ENCODE measurements around the gene ZNF518A.

ZNF518A gene

DNA sequence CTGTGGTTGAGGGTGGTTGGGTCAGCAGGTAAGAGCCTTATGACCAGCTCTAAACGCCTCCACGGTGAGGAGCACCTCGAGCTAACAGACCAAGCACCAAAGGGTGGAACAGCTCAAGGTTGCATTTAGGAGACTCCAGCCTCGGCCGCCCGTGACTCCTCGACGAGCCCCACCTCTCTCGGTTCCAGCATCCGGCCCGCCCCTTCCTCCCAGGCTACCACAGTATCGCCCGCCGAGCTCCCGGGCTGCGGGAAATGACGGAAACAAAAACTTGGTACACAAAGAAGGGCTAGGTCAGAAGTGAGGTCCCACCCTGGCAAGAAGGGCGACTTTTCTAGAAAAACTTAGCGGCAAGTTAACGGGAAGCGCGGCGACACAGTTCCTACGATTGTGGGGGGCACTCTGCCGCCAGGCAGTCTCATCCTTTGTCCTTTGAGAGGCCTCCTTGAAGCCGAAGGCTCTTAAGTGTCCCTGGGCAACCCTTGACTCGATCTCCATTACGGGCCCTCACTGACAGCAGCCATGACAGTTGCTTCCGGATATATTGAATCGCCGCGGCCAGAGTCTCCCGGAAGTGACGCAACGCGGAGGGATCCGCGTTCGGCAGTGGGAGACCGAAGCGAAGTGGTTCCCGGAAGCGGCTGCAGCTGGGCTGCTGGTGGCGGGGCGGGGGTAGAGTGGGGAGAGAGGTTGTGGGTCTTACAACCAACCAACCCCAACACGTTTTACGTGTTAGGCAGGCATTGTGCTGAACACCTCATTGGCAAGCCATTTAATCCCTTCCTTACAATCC, 40.2 kb upstream of the ZNF518A start (continued):
- TF ChIP-seq, protein P1, sequence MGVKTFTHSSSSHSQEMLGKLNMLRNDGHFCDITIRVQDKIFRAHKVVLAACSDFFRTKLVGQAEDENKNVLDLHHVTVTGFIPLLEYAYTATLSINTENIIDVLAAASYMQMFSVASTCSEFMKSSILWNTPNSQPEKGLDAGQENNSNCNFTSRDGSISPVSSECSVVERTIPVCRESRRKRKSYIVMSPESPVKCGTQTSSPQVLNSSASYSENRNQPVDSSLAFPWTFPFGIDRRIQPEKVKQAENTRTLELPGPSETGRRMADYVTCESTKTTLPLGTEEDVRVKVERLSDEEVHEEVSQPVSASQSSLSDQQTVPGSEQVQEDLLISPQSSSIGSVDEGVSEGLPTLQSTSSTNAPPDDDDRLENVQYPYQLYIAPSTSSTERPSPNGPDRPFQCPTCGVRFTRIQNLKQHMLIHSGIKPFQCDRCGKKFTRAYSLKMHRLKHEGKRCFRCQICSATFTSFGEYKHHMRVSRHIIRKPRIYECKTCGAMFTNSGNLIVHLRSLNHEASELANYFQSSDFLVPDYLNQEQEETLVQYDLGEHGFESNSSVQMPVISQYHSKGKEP (tag by site-specific recombination; IDR thresholded peaks at IDR 0.05): no peak; the same call in 1 of the 2 replicates
- TF ChIP-seq GLI2 (tag by site-specific recombination; IDR thresholded peaks at IDR 0.05; ENCODE audit: borderline replicate concordance, low read depth) (peak; percentile 18; the same call in 1 of the 2 replicates), ZSCAN23 (tag by site-specific recombination; IDR thresholded peaks at IDR 0.05) (peak; percentile 61; the same call in 1 of the 2 replicates), ZNF404 (tag by site-specific recombination; IDR thresholded peaks at IDR 0.05) (no peak), ZNF548 (tag by site-specific recombination; IDR thresholded peaks at IDR 0.05) (no peak), ZNF354C (tag by site-specific recombination; IDR thresholded peaks at IDR 0.05; ENCODE audit: borderline replicate concordance, low read depth) (no peak), ZNF202 (tag by site-specific recombination; IDR thresholded peaks at IDR 0.05; ENCODE audit: borderline replicate concordance) (no peak), ZBTB1 (tag by site-specific recombination; IDR thresholded peaks at IDR 0.05) (no peak), KLF1 (tag by site-specific recombination; IDR thresholded peaks at IDR 0.05) (peak; percentile 78; the same call in 1 of the 2 replicates), TCF7L2 (IDR thresholded peaks at IDR 0.05; ENCODE audit: borderline replicate concordance, low read depth, low read length) (no peak; the same call in 1 of the 2 replicates), IKZF3 (tag by site-specific recombination; IDR thresholded peaks at IDR 0.05) (no peak), ZNF214 (tag by site-specific recombination; IDR thresholded peaks at IDR 0.05; ENCODE audit: borderline replicate concordance) (no peak), ZNF777 (tag by site-specific recombination; IDR thresholded peaks at IDR 0.05; ENCODE audit: borderline replicate concordance) (no peak), ZFP41 (tag by site-specific recombination; IDR thresholded peaks at IDR 0.05; ENCODE audit: borderline replicate concordance) (no peak; the same call in 1 of the 2 replicates), ZBTB48 (tag by site-specific recombination; IDR thresholded peaks at IDR 0.05) (peak; percentile 81), ZNF768 (tag by site-specific recombination; IDR thresholded peaks at IDR 0.05) (no peak), ZBTB17 (tag by site-specific recombination; IDR thresholded peaks at IDR 0.05) (peak; percentile 96), ZBTB7A (tag by site-specific recombination; IDR thresholded peaks at IDR 0.05; ENCODE audit: low read depth) (peak; percentile 27), ZNF626 (tag by site-specific recombination; IDR thresholded peaks at IDR 0.05) (no peak), ZNF473 (tag by site-specific recombination; IDR thresholded peaks at IDR 0.05) (no peak), HOXA7 (CRISPR knock-in tag; IDR thresholded peaks at IDR 0.05; ENCODE audit: borderline replicate concordance) (no peak), ZNF121 (tag by site-specific recombination; IDR thresholded peaks at IDR 0.05) (no peak; the same call in 1 of the 2 replicates), ZFP37 (tag by site-specific recombination; IDR thresholded peaks at IDR 0.05) (peak; percentile 94), RBAK (tag by site-specific recombination; IDR thresholded peaks at IDR 0.05) (no peak), ZNF394 (tag by site-specific recombination; IDR thresholded peaks at IDR 0.05; ENCODE audit: borderline replicate concordance) (peak; percentile 84), ZNF174 (tag by site-specific recombination; IDR thresholded peaks at IDR 0.05) (no peak), ZNF112 (tag by site-specific recombination; IDR thresholded peaks at IDR 0.05) (no peak), ZNF530 (tag by site-specific recombination; IDR thresholded peaks at IDR 0.05; ENCODE audit: low read depth) (no peak; the same call in 1 of the 2 replicates), PRDM1 (tag by site-specific recombination; IDR thresholded peaks at IDR 0.05) (no peak), ZNF776 (tag by site-specific recombination; IDR thresholded peaks at IDR 0.05; ENCODE audit: borderline replicate concordance) (no peak)
- TF ChIP-seq, protein P2, sequence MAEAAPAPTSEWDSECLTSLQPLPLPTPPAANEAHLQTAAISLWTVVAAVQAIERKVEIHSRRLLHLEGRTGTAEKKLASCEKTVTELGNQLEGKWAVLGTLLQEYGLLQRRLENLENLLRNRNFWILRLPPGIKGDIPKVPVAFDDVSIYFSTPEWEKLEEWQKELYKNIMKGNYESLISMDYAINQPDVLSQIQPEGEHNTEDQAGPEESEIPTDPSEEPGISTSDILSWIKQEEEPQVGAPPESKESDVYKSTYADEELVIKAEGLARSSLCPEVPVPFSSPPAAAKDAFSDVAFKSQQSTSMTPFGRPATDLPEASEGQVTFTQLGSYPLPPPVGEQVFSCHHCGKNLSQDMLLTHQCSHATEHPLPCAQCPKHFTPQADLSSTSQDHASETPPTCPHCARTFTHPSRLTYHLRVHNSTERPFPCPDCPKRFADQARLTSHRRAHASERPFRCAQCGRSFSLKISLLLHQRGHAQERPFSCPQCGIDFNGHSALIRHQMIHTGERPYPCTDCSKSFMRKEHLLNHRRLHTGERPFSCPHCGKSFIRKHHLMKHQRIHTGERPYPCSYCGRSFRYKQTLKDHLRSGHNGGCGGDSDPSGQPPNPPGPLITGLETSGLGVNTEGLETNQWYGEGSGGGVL (tag by site-specific recombination; IDR thresholded peaks at IDR 0.05): no peak; the same call in 1 of the 2 replicates
- TF ChIP-seq, protein P3, sequence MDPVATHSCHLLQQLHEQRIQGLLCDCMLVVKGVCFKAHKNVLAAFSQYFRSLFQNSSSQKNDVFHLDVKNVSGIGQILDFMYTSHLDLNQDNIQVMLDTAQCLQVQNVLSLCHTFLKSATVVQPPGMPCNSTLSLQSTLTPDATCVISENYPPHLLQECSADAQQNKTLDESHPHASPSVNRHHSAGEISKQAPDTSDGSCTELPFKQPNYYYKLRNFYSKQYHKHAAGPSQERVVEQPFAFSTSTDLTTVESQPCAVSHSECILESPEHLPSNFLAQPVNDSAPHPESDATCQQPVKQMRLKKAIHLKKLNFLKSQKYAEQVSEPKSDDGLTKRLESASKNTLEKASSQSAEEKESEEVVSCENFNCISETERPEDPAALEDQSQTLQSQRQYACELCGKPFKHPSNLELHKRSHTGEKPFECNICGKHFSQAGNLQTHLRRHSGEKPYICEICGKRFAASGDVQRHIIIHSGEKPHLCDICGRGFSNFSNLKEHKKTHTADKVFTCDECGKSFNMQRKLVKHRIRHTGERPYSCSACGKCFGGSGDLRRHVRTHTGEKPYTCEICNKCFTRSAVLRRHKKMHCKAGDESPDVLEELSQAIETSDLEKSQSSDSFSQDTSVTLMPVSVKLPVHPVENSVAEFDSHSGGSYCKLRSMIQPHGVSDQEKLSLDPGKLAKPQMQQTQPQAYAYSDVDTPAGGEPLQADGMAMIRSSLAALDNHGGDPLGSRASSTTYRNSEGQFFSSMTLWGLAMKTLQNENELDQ (tag by site-specific recombination; IDR thresholded peaks at IDR 0.05; ENCODE audit: low read depth): no peak
- TF ChIP-seq, protein P4, sequence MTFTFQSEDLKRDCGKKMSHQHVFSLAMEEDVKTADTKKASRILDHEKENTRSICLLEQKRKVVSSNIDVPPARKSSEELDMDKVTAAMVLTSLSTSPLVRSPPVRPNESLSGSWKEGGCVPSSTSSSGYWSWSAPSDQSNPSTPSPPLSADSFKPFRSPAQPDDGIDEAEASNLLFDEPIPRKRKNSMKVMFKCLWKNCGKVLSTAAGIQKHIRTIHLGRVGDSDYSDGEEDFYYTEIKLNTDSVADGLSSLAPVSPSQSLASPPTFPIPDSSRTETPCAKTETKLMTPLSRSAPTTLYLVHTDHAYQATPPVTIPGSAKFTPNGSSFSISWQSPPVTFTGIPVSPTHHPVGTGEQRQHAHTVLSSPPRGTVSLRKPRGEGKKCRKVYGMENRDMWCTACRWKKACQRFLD (tag by site-specific recombination; IDR thresholded peaks at IDR 0.05): no peak

All from HEK293 (cell line).